Urinary bladder (tissue), 4 donors: ENCODE measurements around the gene BANF2. TPM values are rescaled to one million over a fixed set of nuclear protein-coding genes. Genes with fewer than 3 reads are reported as not detected.

Experiments used
- DNase-seq: peaks from one replicate; pipeline ENCODE4 v3.0.0-alpha.2; 2015; ENCODE audit errors: extremely low spot score
- H3K27ac ChIP-seq: one replicate; pipeline ENCODE4 v1.5.1; 2013; ENCODE audit warnings: low read depth, mild to moderate bottlenecking, moderate library complexity
- H3K36me3 ChIP-seq: one replicate; pipeline ENCODE4 v1.6.1; 2013; ENCODE audit warnings: mild to moderate bottlenecking, moderate library complexity; ENCODE audit not compliant: insufficient read depth
- H3K4me1 ChIP-seq: one replicate; pipeline ENCODE4 v1.6.1; 2013; ENCODE audit warnings: mild to moderate bottlenecking, moderate library complexity; ENCODE audit not compliant: insufficient read depth
- H3K4me3 ChIP-seq: one replicate; pipeline ENCODE4 v1.5.1; 2013; ENCODE audit warnings: low read depth, low read length
- WGBS: extraction: QIAGEN DNeasy Blood & Tissue Kit; methylation state at CpG from one replicate; pipeline ENCODE4 v1.1.7; 2013; 5-methylcytosine and 5-hydroxymethylcytosine counted together
- polyA plus RNA-seq: library from polyadenylated mRNA; stranded (reverse); fragments of 200-250 nt; gene quantifications from one replicate; pipeline ENCODE4 v1.2.3, GENCODE V29; 2013
- total RNA-seq: library from RNA; depleted of rRNA; stranded (reverse); fragments of >200 nt; gene quantifications from one replicate; pipeline ENCODE4 v1.2.3, GENCODE V29; 2014
- donor health status: healthy with polysubstance abuse.
- donor health status: healthy.

The BANF2 gene
- total and polyA plus RNA-seq, 2 donors = not detected

- Histone ChIP-seq H3K36me3 (no peaks in the 10 kb centered on the region), H3K4me1 (no peaks in the 10 kb centered on the region), H3K4me3 (peak overlapping the region; percentile 37), H3K27ac (no peak overlapping the region)
- WGBS = 50% methylated on average over 10 of the region's 10 CpGs
- DNase-seq = no peak
These were observed 16.9 kb upstream of the BANF2 start for GRCh38 chr20:17682889-17683198.

- Histone ChIP-seq H3K36me3 (no peaks in the 10 kb centered on the region), H3K4me3 (no peak overlapping the region), H3K27ac (no peak overlapping the region), H3K4me1 (no peaks in the 10 kb centered on the region)
- WGBS = 79% methylated on average over 10 of the region's 10 CpGs
- DNase-seq = no peak
These were observed 16.3 kb upstream of the BANF2 start for GRCh38 chr20:17683218-17684076.

GRCh38 chr20:17684077-17684888 lies 15.5 kb upstream of the BANF2 start:
- Histone ChIP-seq H3K36me3 (no peaks in the 10 kb centered on the region), H3K27ac (no peak overlapping the region), H3K4me1 (no peaks in the 10 kb centered on the region), H3K4me3 (no peak overlapping the region)
- 79% methylated on average over 13 of the region's 13 CpGs for WGBS
- DNase-seq = no peak

- no peak for DNase-seq
- WGBS = 33% methylated on average over 1 of the region's 1 CpG
- Histone ChIP-seq H3K27ac (no peak overlapping the region), H3K4me3 (no peak overlapping the region), H3K4me1 (no peaks in the 10 kb centered on the region), H3K36me3 (no peaks in the 10 kb centered on the region)
These were observed 14.6 kb upstream of the BANF2 start for GRCh38 chr20:17685168-17685567.

GRCh38 chr20:17687800-17688199 lies 12.0 kb upstream of the BANF2 start:
- no peaks in the 10 kb centered on the region for H3K4me1 ChIP-seq
- no peak overlapping the region for H3K27ac ChIP-seq
- H3K36me3 ChIP-seq = no peaks in the 10 kb centered on the region
- DNase-seq = no peak
- 92% methylated on average over 3 of the region's 3 CpGs for WGBS
- H3K4me3 ChIP-seq = no peak overlapping the region

GRCh38 chr20:17688965-17689364 lies 10.8 kb upstream of the BANF2 start:
- Histone ChIP-seq H3K27ac (no peak overlapping the region), H3K4me1 (no peaks in the 10 kb centered on the region), H3K4me3 (no peak overlapping the region), H3K36me3 (no peaks in the 10 kb centered on the region)
- no peak for DNase-seq
- 17% methylated on average over 2 of the region's 2 CpGs for WGBS

- Histone ChIP-seq H3K36me3 (no peaks in the 10 kb centered on the region), H3K4me1 (no peaks in the 10 kb centered on the region), H3K27ac (no peak overlapping the region), H3K4me3 (no peak overlapping the region)
- 83% methylated on average over 2 of the region's 2 CpGs for WGBS
- no peak for DNase-seq
These were observed 9.6 kb upstream of the BANF2 start for GRCh38 chr20:17690144-17690543.

- H3K36me3 ChIP-seq = no peaks in the 10 kb centered on the region
- no peak overlapping the region for H3K4me3 ChIP-seq
- no peaks in the 10 kb centered on the region for H3K4me1 ChIP-seq
- no peak for DNase-seq
- H3K27ac ChIP-seq = no peak overlapping the region
- whole genome bisulfite sequencing = 89% methylated on average over 2 of the region's 2 CpGs
These were observed 8.0 kb upstream of the BANF2 start for GRCh38 chr20:17691758-17692157.

GRCh38 chr20:17693444-17694001 lies 6.2 kb upstream of the BANF2 start:
- H3K36me3 ChIP-seq = no peaks in the 10 kb centered on the region
- H3K27ac ChIP-seq = no peak overlapping the region
- no peak overlapping the region for H3K4me3 ChIP-seq
- DNase-seq = no peak
- 76% methylated on average over 18 of the region's 18 CpGs for WGBS
- no peaks in the 10 kb centered on the region for H3K4me1 ChIP-seq

- H3K36me3 ChIP-seq = no peaks in the 10 kb centered on the region
- H3K4me1 ChIP-seq = no peaks in the 10 kb centered on the region
- H3K27ac ChIP-seq = no peak overlapping the region
- WGBS = 88% methylated on average over 3 of the region's 3 CpGs
- no peak overlapping the region for H3K4me3 ChIP-seq
- DNase-seq = no peak
These were observed 5.0 kb upstream of the BANF2 start for GRCh38 chr20:17694767-17695166.

GRCh38 chr20:17696287-17696686 lies 3.5 kb upstream of the BANF2 start:
- H3K27ac ChIP-seq = no peak overlapping the region
- no peak overlapping the region for H3K4me3 ChIP-seq
- DNase-seq = no peak
- no peaks in the 10 kb centered on the region for H3K4me1 ChIP-seq
- no peaks in the 10 kb centered on the region for H3K36me3 ChIP-seq
- 95% methylated on average over 1 of the region's 1 CpG for WGBS

GRCh38 chr20:17697171-17697570 lies 2.6 kb upstream of the BANF2 start:
- Histone ChIP-seq H3K27ac (no peak overlapping the region), H3K36me3 (no peaks in the 10 kb centered on the region), H3K4me3 (no peak overlapping the region), H3K4me1 (no peaks in the 10 kb centered on the region)
- WGBS = 94% methylated on average over 1 of the region's 1 CpG
- DNase-seq = no peak

- Histone ChIP-seq H3K4me3 (no peak overlapping the region), H3K27ac (no peak overlapping the region), H3K36me3 (no peaks in the 10 kb centered on the region), H3K4me1 (no peaks in the 10 kb centered on the region)
- 63% methylated on average over 5 of the region's 5 CpGs for WGBS
- DNase-seq = no peak
These were observed 1.4 kb upstream of the BANF2 start for GRCh38 chr20:17698384-17698783.

- Histone ChIP-seq H3K27ac (no peak overlapping the region), H3K4me3 (no peak overlapping the region), H3K36me3 (no peaks in the 10 kb centered on the region), H3K4me1 (no peaks in the 10 kb centered on the region)
- no peak for DNase-seq
- WGBS = 94% methylated on average over 7 of the region's 7 CpGs
These were observed 871 bp downstream of the BANF2 start for GRCh38 chr20:17700637-17701036.
